Esophagus mucosa (tissue), 1 donor: ENCODE measurements around the gene FAM76A. TPM values are rescaled to one million over a fixed set of nuclear protein-coding genes. Genes with fewer than 3 reads are reported as not detected.
"Not testable (repeated sequence)": the region's sequence is repeated elsewhere in the genome, so short reads cannot be mapped to it uniquely, and the experiment has no call there.

ENCODE experiments used
- ATAC-seq: fragments of 200-7000 bp; cut with Tn5 transposase; one replicate; pipeline ENCODE4 v1.9.1; 2020
- total RNA-seq: library from RNA; stranded (reverse); gene quantifications from one replicate; pipeline ENCODE4 v1.2.4, GENCODE V29; 2023
- donor health status: DM: yes; HTN: yes; CAD: no.

Gene FAM76A
- total RNA-seq, 1 donor from 2014 or later, result 11.8 TPM

GRCh38 chr1:27726173-27727044 lies 648 bp downstream of the FAM76A start:
- no peak for ATAC-seq

- ATAC-seq, result no peak
Observed at GRCh38 chr1:27727126-27727525, 1.4 kb downstream of the FAM76A start.

DNA sequence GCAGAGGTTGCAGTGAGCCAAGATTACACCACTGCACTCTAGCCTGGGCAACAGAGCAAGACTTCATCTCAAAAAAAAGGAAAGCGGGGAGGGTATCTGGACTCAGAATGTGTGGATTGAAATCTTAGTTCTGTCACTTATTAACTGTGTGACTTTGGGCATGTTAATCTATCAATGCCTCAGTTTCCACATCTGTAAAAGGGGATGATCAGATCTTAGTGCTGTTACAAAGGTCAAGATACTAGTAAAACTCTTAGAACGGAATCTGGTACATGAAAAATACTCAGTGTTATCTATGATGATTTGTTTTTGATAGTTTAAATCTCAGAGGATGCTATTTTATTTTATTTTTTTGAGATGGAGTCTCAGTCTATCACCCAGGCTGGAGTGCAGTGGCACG lies 10.5 kb downstream of the FAM76A start:
- ATAC-seq, result no peak

GRCh38 chr1:27741121-27741520 lies 15.4 kb downstream of the FAM76A start:
- no peak for ATAC-seq

DNA sequence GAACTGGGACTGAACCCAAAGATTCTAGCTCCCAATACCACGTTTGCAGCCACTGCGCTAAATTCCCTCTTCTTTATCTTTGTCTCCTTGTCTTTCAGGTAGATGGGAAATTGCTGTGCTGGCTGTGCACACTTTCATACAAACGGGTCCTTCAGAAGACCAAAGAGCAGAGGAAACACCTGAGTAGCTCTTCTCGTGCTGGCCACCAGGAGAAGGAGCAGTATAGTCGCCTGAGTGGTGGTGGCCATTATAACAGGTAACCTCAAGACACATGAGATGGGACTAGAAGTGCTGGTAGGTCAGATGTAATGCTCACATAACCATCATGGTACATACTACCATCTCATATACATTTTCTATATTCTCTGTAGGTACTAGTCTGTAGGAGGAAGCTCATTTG lies 18.8 kb downstream of the FAM76A start:
- ATAC-seq, result no peak

GRCh38 chr1:27745466-27745865 lies 19.7 kb downstream of the FAM76A start:
- ATAC-seq, result no peak

GRCh38 chr1:27752360-27752759 lies 26.6 kb downstream of the FAM76A start:
- no peak for ATAC-seq

DNA sequence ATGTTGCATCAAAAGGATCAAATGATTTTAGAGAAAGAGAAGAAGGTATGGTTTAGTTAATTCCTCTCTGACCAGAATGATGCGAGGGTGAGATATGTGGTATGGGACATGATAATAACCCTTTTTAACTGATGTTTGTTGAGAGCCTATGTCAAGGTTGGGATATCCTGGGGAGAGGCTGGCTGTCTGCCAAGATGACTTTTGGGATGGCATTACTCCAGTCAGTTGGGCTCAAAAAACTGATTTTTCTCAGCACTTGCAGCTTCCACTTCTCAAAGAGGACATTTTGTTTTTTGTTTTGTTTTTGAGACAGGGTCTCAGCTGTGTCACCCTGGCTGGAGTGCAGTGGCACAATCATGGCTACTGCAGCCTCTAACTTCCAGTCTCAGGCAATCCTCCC lies 29.5 kb downstream of the FAM76A start:
- no peak for ATAC-seq

GRCh38 chr1:27755865-27756264 lies 30.1 kb downstream of the FAM76A start:
- ATAC-seq, result no peak

- no peak for ATAC-seq
Observed at GRCh38 chr1:27759236-27759635, 33.5 kb downstream of the FAM76A start.

GRCh38 chr1:27760426-27760825 lies 34.7 kb downstream of the FAM76A start:
- no peak for ATAC-seq

DNA sequence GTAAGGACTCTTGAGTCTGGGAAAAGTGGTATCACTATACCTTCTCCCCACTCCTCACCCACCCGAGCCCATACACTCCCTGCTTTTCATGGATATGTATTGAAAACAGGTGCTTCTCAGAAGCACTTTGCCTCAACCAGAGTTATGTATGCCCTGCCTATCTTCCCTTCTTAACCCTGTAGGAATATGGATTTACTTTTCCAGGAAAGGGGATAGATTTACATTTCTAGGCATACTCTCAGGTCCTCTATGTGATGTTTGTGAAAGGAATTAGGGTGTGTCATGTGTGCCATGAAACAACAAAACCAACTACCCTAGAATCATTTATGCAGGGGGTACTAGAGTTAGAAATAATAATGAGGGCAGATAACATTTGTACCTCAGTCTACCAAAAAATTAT lies 36.3 kb downstream of the FAM76A start:
- ATAC-seq, result no peak

GRCh38 chr1:27763358-27763757 lies 37.6 kb downstream of the FAM76A start:
- no peak for ATAC-seq

DNA sequence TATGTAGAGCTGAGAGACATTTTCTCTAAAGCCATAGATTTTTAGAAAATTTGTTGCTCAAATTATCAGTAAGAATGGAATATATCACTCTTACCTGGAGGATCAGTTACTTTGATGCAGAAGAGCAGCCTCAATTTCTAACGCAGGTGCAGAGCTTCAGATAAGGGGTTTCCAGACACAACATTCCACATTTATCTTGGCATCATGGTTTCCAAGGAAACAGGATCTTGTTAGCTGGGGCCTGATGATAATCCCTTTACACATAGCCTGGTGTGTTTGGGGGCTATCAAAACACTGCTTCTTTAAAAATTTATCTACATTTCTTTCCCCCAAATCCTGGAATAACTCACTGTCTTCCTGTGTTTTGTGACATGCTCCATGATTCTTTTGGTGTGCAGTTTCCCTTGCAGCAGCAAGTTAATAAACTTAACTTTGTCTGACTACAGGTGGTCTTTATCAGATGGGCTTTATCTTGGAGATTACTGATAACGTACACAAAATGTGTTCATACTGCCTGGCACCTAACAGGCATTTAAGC lies 44.6 kb downstream of the FAM76A start:
- ATAC-seq, result no peak

GRCh38 chr1:27772036-27772931 lies 46.5 kb downstream of the FAM76A start:
- ATAC-seq, result no peak

DNA sequence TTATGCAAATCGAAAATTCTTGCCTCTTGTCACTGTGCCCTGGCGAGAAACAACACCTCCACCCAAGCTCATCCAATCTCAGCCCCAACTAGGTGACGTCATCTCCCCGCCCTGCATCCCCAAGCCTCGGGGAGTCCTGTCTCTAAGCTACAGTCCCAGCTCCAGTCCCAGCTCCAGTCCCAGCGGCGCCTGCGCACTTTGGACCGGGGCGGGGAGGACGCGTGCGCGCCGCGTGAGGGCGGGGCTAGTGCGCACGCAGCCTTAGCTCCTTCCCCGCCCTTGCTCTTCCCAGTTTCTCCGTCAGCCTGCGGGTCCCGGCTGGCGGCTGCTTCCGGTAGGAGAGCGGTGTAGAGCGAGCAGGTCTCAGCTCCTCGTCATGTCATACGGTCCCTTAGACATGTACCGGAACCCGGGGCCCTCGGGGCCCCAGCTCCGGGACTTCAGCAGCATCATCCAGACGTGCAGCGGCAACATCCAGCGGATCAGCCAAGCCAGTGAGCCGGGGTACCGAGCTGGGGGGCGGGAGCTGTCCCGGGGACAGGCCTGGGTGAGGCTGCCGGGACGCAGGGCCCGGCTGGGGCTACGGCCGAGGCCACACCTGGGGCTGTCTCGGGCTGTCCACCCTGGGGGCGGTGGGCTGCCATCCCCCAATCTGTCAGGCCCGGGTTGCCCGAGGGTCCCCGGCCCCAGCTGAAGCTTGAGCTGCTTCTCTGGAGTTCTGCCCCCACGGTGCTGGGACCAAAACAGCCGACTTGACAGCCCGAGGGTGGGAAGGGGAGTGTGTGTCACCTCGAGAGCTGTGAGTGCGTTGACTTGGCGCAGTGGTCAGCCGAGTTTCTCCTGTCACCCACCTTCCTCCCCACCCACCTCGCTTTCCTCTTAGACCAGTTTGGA lies 47.4 kb downstream of the FAM76A start, which contains the start of gene STX12:
TSS of gene STX12 (plus strand) at position 288 of the 894 bp plus-strand sequence. CDS start at position 377, 89 bp downstream.
- peak; percentile 99 for ATAC-seq

- peak; percentile 3 for ATAC-seq
Observed at GRCh38 chr1:27773826-27774445, 48.2 kb downstream of the FAM76A start.

GRCh38 chr1:27774654-27775053 lies 48.9 kb downstream of the FAM76A start:
- no peak for ATAC-seq

DNA sequence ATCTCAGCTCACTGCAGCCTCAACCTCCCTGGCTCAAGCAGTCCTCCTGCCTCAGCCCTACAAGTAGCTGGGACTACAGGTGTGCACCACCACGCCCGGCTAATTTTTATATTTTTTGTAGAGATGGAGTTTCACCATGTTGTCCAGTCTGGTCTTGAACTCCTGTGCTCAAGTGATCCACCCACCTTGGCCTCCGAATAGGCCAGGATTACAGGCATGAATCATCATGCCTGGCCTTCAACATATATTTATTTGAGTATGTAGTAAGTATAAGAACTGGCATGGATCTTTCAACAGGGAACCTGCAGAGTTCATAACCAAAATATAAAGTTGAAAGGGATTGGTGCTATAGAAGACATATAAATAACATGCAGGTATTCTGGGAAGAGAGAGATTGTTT lies 49.6 kb downstream of the FAM76A start:
- not testable (repeated sequence) for ATAC-seq

GRCh38 chr1:27776276-27776675 lies 50.5 kb downstream of the FAM76A start:
- not testable (repeated sequence) for ATAC-seq

DNA sequence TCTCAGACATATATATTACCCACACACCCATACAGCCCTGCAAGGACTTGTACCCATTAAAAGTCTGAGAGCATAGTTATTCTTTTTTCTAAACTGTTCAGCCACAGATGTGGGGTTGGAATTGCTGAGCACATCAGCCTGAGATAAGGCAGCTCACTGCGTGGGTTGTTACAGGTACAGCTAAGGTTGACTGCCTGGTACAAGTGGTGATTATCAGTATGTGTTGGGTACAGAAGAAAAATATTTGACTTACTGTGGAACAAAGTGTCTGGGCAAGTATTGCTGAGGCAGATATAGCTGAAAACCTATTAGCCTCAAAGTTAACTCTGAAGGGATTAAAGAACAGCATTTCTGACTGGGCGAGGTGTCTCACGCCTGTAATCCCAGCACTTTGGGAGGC lies 52.3 kb downstream of the FAM76A start:
- ATAC-seq, result no peak

- ATAC-seq, result no peak
Observed at GRCh38 chr1:27779122-27779521, 53.4 kb downstream of the FAM76A start.
